T-cell (primary cell): Measurements from ENCODE around the gene ADGRE2. TPM values are rescaled to one million over a fixed set of nuclear protein-coding genes. Genes with fewer than 3 reads are reported as not detected.
"Not testable (repeated sequence)": the region's sequence is repeated elsewhere in the genome, so short reads cannot be mapped to it uniquely, and the experiment has no call there.

Experiments used
- ATAC-seq, 4 experiments: fragments of 200-7000 bp in 3 of 4; fragments of 150-1000 bp in 1 of 4; cut with Tn5 transposase; replicated peaks in 1 of 4; 1 replicate in 3 of 4; 2 replicates in 1 of 4; pipeline ENCODE4 v1.10.0; 2021; ENCODE audit warnings: moderate library complexity in 3 of 4, mild to moderate bottlenecking in 2 of 4, moderate number of reproducible peaks in 1 of 4
- CTCF ChIA-PET, 2 donors: fragments of 300-600 bp; sonication (Branson Sonifier 250); formaldehyde crosslinking; loops; one replicate each; lab custom pipeline; 2022; ENCODE audit warnings: antibody characterized with exemption in 2 of 2; lab: Charles Lee
- POLR2A ChIA-PET, 2 donors: fragments of 300-600 bp; sonication (Branson Sonifier 250); formaldehyde crosslinking; loops; one replicate each; lab custom pipeline; 2022; ENCODE audit warnings: antibody characterized with exemption in 2 of 2; lab: Charles Lee
- DNase-seq, 35 experiments: peaks; one replicate each; pipeline versions ENCODE4 v3.0.0 to v3.0.0-alpha.2; 2013 to 2023
- H3K27ac ChIP-seq: one replicate; pipeline ENCODE4 v1.5.1; 2013; ENCODE audit warnings: low read length
- H3K27me3 ChIP-seq, 2 experiments: replicated peaks in 1 of 2; 1 replicate in 1 of 2; 2 replicates in 1 of 2; pipeline versions ENCODE4 v1.6.1 to v1.7.0; 2013; ENCODE audit warnings: low read length in 1 of 2, mixed read lengths in 1 of 2; ENCODE audit not compliant: control insufficient read depth in 2 of 2, insufficient read depth in 2 of 2; ENCODE audit errors: extremely low read depth in 1 of 2
- H3K36me3 ChIP-seq, 2 donors: 1 replicate in 1 of 2; 2 replicates in 1 of 2; pipeline versions ENCODE4 v1.6.1 to v1.7.0; 2013; ENCODE audit warnings: low read length in 1 of 2; ENCODE audit not compliant: control insufficient read depth in 2 of 2, insufficient read depth in 1 of 2; ENCODE audit errors: extremely low read depth in 1 of 2
- H3K4me1 ChIP-seq, 2 experiments: 1 replicate in 1 of 2; 2 replicates in 1 of 2; pipeline versions ENCODE4 v1.6.1 to v1.7.0; 2013; ENCODE audit warnings: low read length in 2 of 2, mixed read lengths in 1 of 2; ENCODE audit not compliant: insufficient read depth in 2 of 2, control insufficient read depth in 1 of 2; ENCODE audit errors: extremely low read depth in 1 of 2
- H3K4me3 ChIP-seq, 2 donors: 1 replicate in 1 of 2; 2 replicates in 1 of 2; pipeline versions ENCODE4 v1.5.1 to v1.7.0; 2013; ENCODE audit warnings: mild to moderate bottlenecking in 2 of 2, low read length in 1 of 2, moderate library complexity in 1 of 2; ENCODE audit not compliant: control insufficient read depth in 1 of 2; ENCODE audit errors: extremely low read depth in 1 of 2
- H3K9me3 ChIP-seq: 2 replicates; pipeline ENCODE4 v1.7.0; 2013
- H3K27ac Mint-ChIP-seq, 2 donors: one replicate each; pipeline ENCODE4 v1.8.0; 2020 to 2021; ENCODE audit warnings: mild to moderate bottlenecking in 2 of 2, mixed read lengths in 2 of 2
- H3K27me3 Mint-ChIP-seq, 2 donors: one replicate each; pipeline ENCODE4 v1.8.0; 2021 to 2022; ENCODE audit warnings: mixed read lengths in 2 of 2
- H3K36me3 Mint-ChIP-seq: one replicate; pipeline ENCODE4 v1.8.0; 2021; ENCODE audit warnings: mixed read lengths
- H3K4me1 Mint-ChIP-seq, 3 donors: one replicate each; pipeline ENCODE4 v1.8.0; 2020 to 2022; ENCODE audit warnings: mixed read lengths in 3 of 3, mild to moderate bottlenecking in 1 of 3
- H3K4me3 Mint-ChIP-seq, 3 donors: one replicate each; pipeline ENCODE4 v1.8.0; 2020 to 2022; ENCODE audit warnings: mild to moderate bottlenecking in 3 of 3, mixed read lengths in 3 of 3, moderate library complexity in 3 of 3
- H3K9me3 Mint-ChIP-seq, 3 donors: one replicate each; pipeline ENCODE4 v1.8.0; 2020 to 2022; ENCODE audit warnings: mixed read lengths in 3 of 3
- WGBS: methylation state at CpG from one replicate; pipeline ENCODE4 v1.1.5; 2013; ENCODE audit warnings: missing lambda C conversion rate; ENCODE audit not compliant: insufficient coverage; 5-methylcytosine and 5-hydroxymethylcytosine counted together
- total RNA-seq, 35 experiments: library from RNA in 6 of 35; stranded (reverse) in 6 of 35; fragments of 120-200 nt in 1 of 35; gene quantifications; one replicate each; pipeline versions ENCODE4 v1.2.1 to v1.2.4 and lab custom pipeline; 2013 to 2026

The ADGRE2 gene
- total RNA-seq, 5 donors from 2014 or later (not counting 1 experiment from before 2014, with no cell fraction given): 0.62 to 5.4 (median 0.82) TPM

GRCh38 chr19:14809272-14810057, 31.1 kb upstream of the ADGRE2 start:
- Mint-ChIP-seq H3K27ac (no peak overlapping the region), H3K9me3 (no peaks in the 10 kb centered on the region), H3K27me3 (peaks cover 7 to 11% of the 10 kb centered on the region in 2 donors), H3K4me1 (no peaks in the 10 kb centered on the region), H3K36me3 (no peaks in the 10 kb centered on the region), H3K4me3 (no peak overlapping the region)
- Histone ChIP-seq H3K4me1 (no peaks in the 10 kb centered on the region), H3K27ac (no peak overlapping the region), H3K4me3 (no peak overlapping the region), H3K36me3 (no peaks in the 10 kb centered on the region), H3K27me3 (peaks cover 0 to 3% of the 10 kb centered on the region in 2 experiments), H3K9me3 (no peaks in the 10 kb centered on the region)
- CTCF ChIA-PET: no interaction called here
- ATAC-seq (no peak), DNase-seq (no peak)
- 57% methylated on average over 5 of the region's 9 CpGs for WGBS
- POLR2A ChIA-PET: no interaction called here

GRCh38 chr19:14804765-14805164, 26.4 kb upstream of the ADGRE2 start:
- ChIA-PET POLR2A (no interaction called here), CTCF (no interaction called here)
- H3K4me1 ChIP-seq: no peaks in the 10 kb centered on the region
- no peak overlapping the region for H3K4me3 ChIP-seq
- Mint-ChIP-seq H3K9me3 (no peaks in the 10 kb centered on the region), H3K36me3 (no peaks in the 10 kb centered on the region), H3K27me3 (peaks cover 15 to 24% of the 10 kb centered on the region in 2 donors), H3K27ac (no peak overlapping the region), H3K4me1 (no peaks in the 10 kb centered on the region), H3K4me3 (no peak overlapping the region)
- DNase-seq (no peak), ATAC-seq (no peak)
- H3K27ac ChIP-seq: no peak overlapping the region
- no peaks in the 10 kb centered on the region for H3K36me3 ChIP-seq
- no CpG with 5 or more reads among the region's 3 CpGs for WGBS
- H3K27me3 ChIP-seq: peaks cover 0 to 3% of the 10 kb centered on the region in 2 experiments
- H3K9me3 ChIP-seq: no peaks in the 10 kb centered on the region

GRCh38 chr19:14798760-14799159, 20.4 kb upstream of the ADGRE2 start:
- H3K27ac Mint-ChIP-seq: no peak overlapping the region
- Histone ChIP-seq H3K27me3 (peaks cover 0 to 6% of the 10 kb centered on the region in 2 experiments), H3K36me3 (no peaks in the 10 kb centered on the region), H3K4me1 (no peaks in the 10 kb centered on the region), H3K27ac (no peak overlapping the region), H3K4me3 (no peak overlapping the region), H3K9me3 (no peaks in the 10 kb centered on the region)
- no peaks in the 10 kb centered on the region for H3K36me3 Mint-ChIP-seq
- ChIA-PET POLR2A (no interaction called here), CTCF (no interaction called here)
- no peak overlapping the region for H3K4me3 Mint-ChIP-seq
- ATAC-seq (no peak), DNase-seq (no peak)
- peaks cover 24 to 25% of the 10 kb centered on the region in 2 donors for H3K27me3 Mint-ChIP-seq
- H3K4me1 Mint-ChIP-seq: no peaks in the 10 kb centered on the region
- H3K9me3 Mint-ChIP-seq: no peaks in the 10 kb centered on the region
- 90% methylated on average over 2 of the region's 5 CpGs for WGBS

GRCh38 chr19:14796021-14796420, 17.7 kb upstream of the ADGRE2 start:
- ATAC-seq (no peak), DNase-seq (no peak)
- 98% methylated on average over 7 of the region's 11 CpGs for WGBS
- Histone ChIP-seq H3K36me3 (no peaks in the 10 kb centered on the region), H3K27ac (no peak overlapping the region), H3K27me3 (peaks cover 0 to 2% of the 10 kb centered on the region in 2 experiments), H3K9me3 (no peaks in the 10 kb centered on the region), H3K4me3 (no peak overlapping the region), H3K4me1 (no peaks in the 10 kb centered on the region)
- Mint-ChIP-seq H3K27ac (no peak overlapping the region), H3K36me3 (no peaks in the 10 kb centered on the region), H3K4me1 (no peaks in the 10 kb centered on the region), H3K9me3 (no peaks in the 10 kb centered on the region), H3K27me3 (peaks cover 18 to 19% of the 10 kb centered on the region in 2 donors), H3K4me3 (no peak overlapping the region)
- ChIA-PET CTCF (no interaction called here), POLR2A (no interaction called here)

- no peaks in the 10 kb centered on the region for H3K4me1 Mint-ChIP-seq
- ATAC-seq (no peak), DNase-seq (no peak)
- H3K27me3 Mint-ChIP-seq: peaks cover 14 to 17% of the 10 kb centered on the region in 2 donors
- no peaks in the 10 kb centered on the region for H3K9me3 ChIP-seq
- H3K4me3 Mint-ChIP-seq: no peak overlapping the region
- peaks cover 0 to 2% of the 10 kb centered on the region in 2 experiments for H3K27me3 ChIP-seq
- POLR2A ChIA-PET: no interaction called here
- no peak overlapping the region for H3K27ac ChIP-seq
- no peaks in the 10 kb centered on the region for H3K36me3 Mint-ChIP-seq
- no peak overlapping the region for H3K27ac Mint-ChIP-seq
- CTCF ChIA-PET: no interaction called here
- 100% methylated on average over 1 of the region's 5 CpGs for WGBS
- no peaks in the 10 kb centered on the region for H3K36me3 ChIP-seq
- no peaks in the 10 kb centered on the region for H3K9me3 Mint-ChIP-seq
- H3K4me3 ChIP-seq: no peak overlapping the region
- H3K4me1 ChIP-seq: no peaks in the 10 kb centered on the region
Measured at GRCh38 chr19:14795078-14795721, 16.8 kb upstream of the ADGRE2 start.

GRCh38 chr19:14792250-14792649, 13.9 kb upstream of the ADGRE2 start:
- DNase-seq, H3K27ac ChIP-seq, H3K4me3 Mint-ChIP-seq, H3K27me3 ChIP-seq, H3K36me3 ChIP-seq, H3K4me1 ChIP-seq, CTCF ChIA-PET, H3K27ac Mint-ChIP-seq, H3K36me3 Mint-ChIP-seq, H3K9me3 Mint-ChIP-seq, ATAC-seq, H3K9me3 ChIP-seq, POLR2A ChIA-PET, H3K4me3 ChIP-seq, H3K4me1 Mint-ChIP-seq: not testable (repeated sequence)
- peaks cover 6 to 12% of the 10 kb centered on the region in 2 donors for H3K27me3 Mint-ChIP-seq
- 100% methylated on average over 3 of the region's 6 CpGs for WGBS
